Omental fat pad (tissue), 4 donors: ENCODE results near the gene GGTA1. TPM values are rescaled to one million over a fixed set of nuclear protein-coding genes. Genes with fewer than 3 reads are reported as not detected.

Experiments
- ATAC-seq: fragments of 150-250 bp; one replicate; pipeline ENCODE4 v1.9.1; 2016; ENCODE audit warnings: mild to moderate bottlenecking, moderate library complexity; ENCODE audit not compliant: low FRiP score
- DNase-seq: peaks from one replicate; pipeline ENCODE4 v3.0.0-alpha.2; 2019; ENCODE audit warnings: low spot score
- total RNA-seq, 4 donors: library from RNA; depleted of rRNA; stranded (reverse); fragments of >200 nt; gene quantifications; one replicate each; pipeline ENCODE4 v1.1.0, GENCODE V29; 2016
- TF ChIP-seq, protein P1 (sequence below), 3 donors: fragments of 450-650 bp; IDR thresholded peaks; one replicate each; pipeline ENCODE4 v1.5.1; 2016 to 2017; ENCODE audit warnings: antibody characterized with exemption in 3 of 3, mild to moderate bottlenecking in 3 of 3, moderate library complexity in 2 of 3

The GGTA1 gene
- total RNA-seq, 4 donors from 2014 or later, result 9.1 to 28.5 (median 19.8) TPM

DNA sequence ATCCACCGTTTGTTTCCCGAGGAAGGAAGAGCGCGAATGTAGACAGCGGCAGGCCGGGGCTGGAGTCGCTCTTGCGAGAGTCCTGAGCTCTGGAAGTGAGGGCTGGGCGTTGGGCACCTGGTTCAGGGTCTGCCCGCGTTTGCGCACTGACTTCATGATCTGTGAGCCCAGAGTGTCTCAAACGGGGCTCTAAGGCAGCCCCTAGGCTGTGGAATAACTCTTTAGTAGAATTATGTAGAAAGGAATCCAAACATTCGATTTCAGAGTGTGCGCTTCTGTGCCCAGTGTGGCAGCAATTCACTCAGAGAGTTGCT lies 478 bp upstream of the GGTA1 start:
- DNase-seq (no peak), ATAC-seq (peak; percentile 25)
- TF ChIP-seq, protein P1, sequence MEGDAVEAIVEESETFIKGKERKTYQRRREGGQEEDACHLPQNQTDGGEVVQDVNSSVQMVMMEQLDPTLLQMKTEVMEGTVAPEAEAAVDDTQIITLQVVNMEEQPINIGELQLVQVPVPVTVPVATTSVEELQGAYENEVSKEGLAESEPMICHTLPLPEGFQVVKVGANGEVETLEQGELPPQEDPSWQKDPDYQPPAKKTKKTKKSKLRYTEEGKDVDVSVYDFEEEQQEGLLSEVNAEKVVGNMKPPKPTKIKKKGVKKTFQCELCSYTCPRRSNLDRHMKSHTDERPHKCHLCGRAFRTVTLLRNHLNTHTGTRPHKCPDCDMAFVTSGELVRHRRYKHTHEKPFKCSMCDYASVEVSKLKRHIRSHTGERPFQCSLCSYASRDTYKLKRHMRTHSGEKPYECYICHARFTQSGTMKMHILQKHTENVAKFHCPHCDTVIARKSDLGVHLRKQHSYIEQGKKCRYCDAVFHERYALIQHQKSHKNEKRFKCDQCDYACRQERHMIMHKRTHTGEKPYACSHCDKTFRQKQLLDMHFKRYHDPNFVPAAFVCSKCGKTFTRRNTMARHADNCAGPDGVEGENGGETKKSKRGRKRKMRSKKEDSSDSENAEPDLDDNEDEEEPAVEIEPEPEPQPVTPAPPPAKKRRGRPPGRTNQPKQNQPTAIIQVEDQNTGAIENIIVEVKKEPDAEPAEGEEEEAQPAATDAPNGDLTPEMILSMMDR (IDR thresholded peaks at IDR 0.05), result no peak

DNA sequence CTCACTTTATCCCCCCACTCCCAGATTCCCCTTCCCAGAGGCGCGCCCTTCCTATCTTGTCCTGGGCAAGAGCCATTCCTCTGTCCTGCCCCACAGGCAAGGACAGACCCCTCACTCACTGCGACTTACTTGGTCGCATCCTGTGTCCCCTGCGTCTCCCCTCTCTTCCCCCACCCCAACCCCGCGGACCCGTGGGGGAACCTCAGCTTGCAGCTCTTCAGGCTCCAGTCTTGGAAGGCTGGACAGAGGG lies 542 bp downstream of the GGTA1 start:
- DNase-seq (no peak), ATAC-seq (no peak)
- TF ChIP-seq, protein P1 (IDR thresholded peaks at IDR 0.05), result no peak

DNA sequence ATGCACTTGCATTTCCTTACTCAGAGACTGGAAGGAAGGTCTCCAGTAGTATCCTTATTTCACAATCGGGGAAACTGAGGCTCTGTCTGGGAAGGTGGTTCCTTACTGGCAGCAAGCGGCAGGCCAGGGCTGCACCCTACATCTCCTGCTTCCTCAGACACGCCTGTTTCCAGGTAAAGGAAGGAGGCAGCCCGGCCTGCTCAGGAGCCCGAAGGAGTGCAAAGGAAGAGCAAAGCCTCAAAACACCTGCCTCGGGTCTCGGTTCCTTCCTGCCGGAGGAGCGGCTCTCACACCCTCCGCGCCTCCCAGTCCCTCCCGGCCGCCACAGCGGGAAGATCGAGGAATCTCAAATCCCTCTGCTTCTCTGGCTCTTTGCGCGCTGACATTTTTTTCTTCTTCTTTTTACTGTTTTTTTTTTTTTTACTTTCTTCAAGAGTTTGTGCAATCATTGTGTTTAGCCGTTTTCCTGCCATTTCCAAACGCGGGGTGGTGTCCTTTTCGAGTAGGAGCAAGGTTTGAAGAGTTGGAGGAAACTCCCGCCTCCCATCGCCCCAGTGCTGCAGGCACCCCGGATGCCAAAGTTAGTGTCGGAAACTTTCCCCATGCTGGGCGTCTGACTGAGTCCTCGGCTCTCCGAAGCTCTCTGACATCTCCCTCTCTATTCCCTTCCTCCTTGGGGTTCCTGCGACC lies 1.0 kb downstream of the GGTA1 start:
- no peak for DNase-seq
- TF ChIP-seq, protein P1 (IDR thresholded peaks at IDR 0.05), result no peak
- no peak for ATAC-seq

DNA sequence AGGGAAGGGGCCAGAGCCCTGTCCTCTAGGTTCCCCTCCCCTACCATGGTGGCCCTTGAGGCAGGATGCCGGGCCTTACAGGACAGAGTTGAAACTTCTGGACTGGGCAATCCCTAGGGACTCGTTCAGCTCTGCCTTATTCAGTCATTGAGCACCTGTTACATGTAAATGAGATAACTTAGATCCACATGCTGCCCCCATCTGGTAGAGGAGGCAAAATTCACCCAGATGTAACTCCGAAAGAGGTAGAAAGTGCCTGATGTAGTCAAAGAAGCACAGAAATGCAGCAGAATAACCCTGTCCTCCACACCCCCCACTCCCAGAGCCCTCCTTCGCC lies 1.5 kb downstream of the GGTA1 start:
- ATAC-seq (peak; percentile 64), DNase-seq (no peak)
- TF ChIP-seq, protein P1 (IDR thresholded peaks at IDR 0.05), result no peak

DNA sequence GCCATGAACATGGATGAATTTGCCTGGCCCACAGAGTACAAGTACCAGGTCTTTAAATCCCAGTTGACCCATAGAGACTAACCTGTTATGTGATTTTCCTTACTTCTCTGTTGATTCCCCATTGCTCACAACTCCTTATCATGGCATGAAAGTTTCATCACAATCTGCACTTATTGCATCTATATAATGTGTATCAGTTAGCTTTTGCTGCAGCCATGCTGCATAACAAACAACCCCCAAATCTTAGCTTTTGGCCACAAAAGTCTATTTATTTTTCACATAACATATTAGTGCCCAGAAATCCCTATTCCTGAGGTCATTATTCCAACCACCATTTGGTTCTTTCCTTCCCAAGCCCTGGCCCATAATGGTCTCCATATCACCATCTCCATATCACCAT lies 3.7 kb downstream of the GGTA1 start:
- DNase-seq (no peak), ATAC-seq (no peak)
- TF ChIP-seq, protein P1 (IDR thresholded peaks at IDR 0.05), result no peak

DNA sequence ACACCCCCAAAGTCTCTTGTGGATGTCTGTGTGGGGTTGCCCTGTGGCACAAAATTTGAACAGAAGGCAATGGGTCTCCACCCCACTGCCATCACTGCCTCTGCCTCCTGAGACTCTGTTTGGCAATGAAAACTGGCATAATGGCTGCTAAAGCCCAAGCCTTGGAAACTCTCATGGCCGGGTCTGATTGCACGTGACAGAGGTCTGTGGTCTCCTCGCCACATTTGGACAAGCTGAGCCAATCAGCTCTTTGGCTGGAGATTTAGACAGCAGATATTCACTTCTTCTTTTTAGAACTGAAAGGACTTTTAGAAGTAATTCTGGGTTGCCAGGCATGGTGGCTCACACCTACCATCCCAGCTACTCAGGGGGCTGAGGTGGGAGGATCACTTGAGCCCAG lies 5.5 kb downstream of the GGTA1 start:
- ATAC-seq (no peak), DNase-seq (no peak)
- TF ChIP-seq, protein P1 (IDR thresholded peaks at IDR 0.05), result no peak

DNA sequence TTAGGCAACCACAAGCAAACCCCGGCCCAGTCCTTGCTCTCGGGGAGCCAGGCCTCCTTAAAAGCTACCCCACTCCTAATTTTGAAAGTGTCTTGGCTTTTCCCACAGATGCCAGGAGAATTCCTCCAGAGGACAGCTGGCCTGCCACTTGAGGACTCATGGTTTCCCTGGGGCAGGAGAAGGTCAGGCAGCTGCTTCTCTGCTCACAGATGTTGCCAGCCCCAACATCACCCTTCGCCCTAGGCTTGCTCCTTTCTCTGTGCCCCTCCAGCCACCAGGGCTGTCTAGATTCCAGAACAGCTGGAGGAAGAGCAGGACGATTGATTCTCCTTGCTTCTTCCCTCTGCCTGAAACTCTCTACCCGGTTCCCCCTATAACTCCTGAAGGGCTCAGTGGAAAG lies 8.5 kb downstream of the GGTA1 start:
- no peak for ATAC-seq
- DNase-seq, result no peak

More for the DNA sequence above, 8.5 kb downstream of the GGTA1 start:
- TF ChIP-seq, protein P1 (IDR thresholded peaks at IDR 0.05), result no peak
